Fibroblast of the aortic adventitia (primary cell): ENCODE measurements around the gene OSM. TPM values are rescaled to one million over a fixed set of nuclear protein-coding genes. Genes with fewer than 3 reads are reported as not detected.

Source experiments
- DNase-seq: peaks from one replicate; pipeline ENCODE4 v3.0.0-alpha.2; 2010; ENCODE audit warnings: low read depth
- H3K4me3 ChIP-seq: 2 replicates; pipeline ENCODE4 v1.5.1; 2011; ENCODE audit warnings: low read depth, mild to moderate bottlenecking, control low read depth, low read length, moderate library complexity
- total RNA-seq: library from RNA; depleted of rRNA; stranded (reverse); fragments of >200 nt; gene quantifications from 2 replicates; pipeline ENCODE4 v1.2.3, GENCODE V29; 2012; ENCODE audit warnings: low replicate concordance
- TF ChIP-seq, protein P1 (sequence below): IDR thresholded peaks from 2 replicates; pipeline ENCODE4 v1.5.1; 2011; ENCODE audit warnings: mild to moderate bottlenecking, low read length, control low read depth, inconsistent platforms; ENCODE audit not compliant: insufficient read depth

Gene OSM
- total RNA-seq, 1 donor = not detected

DNA sequence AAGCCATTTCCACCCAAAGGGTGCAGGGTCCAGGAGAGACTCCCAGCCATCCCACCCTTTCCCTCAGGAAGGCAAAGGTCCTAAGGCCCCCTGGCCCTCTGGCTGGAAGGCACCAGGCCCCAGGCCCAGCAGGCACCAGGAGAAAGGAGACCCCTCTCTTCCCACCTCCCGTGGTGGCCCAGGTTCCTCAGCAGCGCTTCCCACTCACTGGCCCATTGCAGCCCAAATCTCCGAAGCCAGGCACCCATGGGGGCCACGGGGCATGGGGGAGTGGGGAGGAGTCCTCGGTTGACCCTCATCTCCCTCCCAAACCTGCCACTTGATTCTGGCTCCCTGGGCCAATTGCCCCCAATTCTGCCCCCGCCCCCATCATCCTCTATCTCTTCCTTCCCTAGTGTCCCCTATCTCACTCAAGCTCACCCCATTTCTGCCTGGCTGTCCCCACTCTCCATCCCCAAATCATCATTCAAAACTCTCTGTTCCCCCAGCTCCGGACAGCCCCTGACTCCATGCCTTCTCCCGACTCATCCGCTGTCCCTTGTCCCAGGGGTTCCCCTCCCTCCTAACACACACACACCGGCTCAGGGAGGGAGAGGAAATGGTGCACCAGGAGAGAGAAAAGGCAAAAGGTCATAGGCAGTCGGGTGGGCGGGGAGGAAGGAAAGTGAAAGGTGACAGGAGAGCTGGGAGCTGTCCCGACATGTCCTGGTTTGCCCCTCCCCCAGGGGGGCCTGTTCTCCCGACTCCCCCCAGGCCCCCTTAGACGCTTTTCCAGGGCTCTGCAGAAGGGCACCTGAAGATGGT, 21.3 kb downstream of the OSM start:
- TF ChIP-seq, protein P1, sequence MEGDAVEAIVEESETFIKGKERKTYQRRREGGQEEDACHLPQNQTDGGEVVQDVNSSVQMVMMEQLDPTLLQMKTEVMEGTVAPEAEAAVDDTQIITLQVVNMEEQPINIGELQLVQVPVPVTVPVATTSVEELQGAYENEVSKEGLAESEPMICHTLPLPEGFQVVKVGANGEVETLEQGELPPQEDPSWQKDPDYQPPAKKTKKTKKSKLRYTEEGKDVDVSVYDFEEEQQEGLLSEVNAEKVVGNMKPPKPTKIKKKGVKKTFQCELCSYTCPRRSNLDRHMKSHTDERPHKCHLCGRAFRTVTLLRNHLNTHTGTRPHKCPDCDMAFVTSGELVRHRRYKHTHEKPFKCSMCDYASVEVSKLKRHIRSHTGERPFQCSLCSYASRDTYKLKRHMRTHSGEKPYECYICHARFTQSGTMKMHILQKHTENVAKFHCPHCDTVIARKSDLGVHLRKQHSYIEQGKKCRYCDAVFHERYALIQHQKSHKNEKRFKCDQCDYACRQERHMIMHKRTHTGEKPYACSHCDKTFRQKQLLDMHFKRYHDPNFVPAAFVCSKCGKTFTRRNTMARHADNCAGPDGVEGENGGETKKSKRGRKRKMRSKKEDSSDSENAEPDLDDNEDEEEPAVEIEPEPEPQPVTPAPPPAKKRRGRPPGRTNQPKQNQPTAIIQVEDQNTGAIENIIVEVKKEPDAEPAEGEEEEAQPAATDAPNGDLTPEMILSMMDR = no peak
- no peak for DNase-seq
- H3K4me3 ChIP-seq = peak overlapping the region; percentile 78

DNA sequence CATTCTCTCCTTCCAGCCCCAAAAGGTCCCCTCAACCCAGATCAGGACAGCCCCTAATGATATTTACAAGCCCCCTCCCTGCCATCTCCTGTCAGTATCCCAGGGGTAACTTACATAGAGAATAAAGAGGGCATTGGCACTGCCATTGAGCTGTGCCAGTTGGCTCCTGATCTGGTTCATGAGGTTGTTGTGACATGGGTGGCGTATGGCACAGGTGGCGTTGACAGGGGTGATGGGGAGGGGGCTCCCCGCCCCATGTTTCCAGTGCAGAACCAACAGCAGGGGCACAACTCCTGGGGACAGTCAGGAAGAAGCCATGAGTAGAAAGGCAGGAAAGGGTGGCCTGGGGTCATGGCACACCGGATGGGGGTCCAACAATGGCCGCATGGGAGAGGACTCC, 22.0 kb downstream of the OSM start:
- peak overlapping the region; percentile 78 for H3K4me3 ChIP-seq
- DNase-seq = no peak
- TF ChIP-seq, protein P1 = no peak

DNA sequence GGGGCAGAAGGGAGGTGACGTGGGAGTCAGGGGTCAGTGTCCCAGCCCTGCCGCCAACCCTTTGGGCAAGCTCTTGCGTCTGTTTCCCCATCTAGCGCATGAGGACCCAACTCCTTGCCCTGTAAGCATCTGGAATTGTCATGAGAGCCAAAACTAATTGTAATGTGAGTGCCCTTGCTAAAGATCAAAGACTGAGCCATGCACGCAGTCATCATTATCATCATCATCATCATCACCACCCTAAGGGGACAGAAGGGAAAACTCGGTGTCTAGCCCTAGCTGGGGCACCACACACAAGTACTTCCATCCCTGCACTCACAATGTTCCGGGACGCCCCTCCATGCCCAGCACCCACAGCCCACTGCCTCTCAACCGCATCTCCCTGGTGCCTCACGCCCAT, 22.6 kb downstream of the OSM start:
- TF ChIP-seq, protein P1 = no peak
- no peak for DNase-seq
- no peak overlapping the region for H3K4me3 ChIP-seq

DNA sequence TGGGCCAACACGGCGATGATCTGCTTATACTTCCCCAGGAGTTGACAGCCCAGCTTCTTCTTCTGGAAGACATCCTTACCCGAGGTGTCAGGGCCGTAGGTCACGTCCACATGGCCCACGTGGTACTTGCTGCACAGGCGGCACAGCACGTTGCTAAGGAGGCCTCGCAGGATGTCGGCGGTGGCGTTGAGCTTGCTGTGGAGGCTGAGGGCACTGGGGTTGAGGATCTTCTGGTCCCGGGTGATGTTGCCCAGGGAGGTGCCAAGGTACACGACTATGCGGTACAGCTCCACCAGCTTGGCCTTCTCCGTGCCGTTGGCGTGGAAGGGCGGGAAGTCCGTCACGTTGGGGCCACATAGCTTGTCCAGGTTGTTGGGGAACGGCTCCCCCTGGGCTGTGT, 23.0 kb downstream of the OSM start:
- H3K4me3 ChIP-seq = no peak overlapping the region
- TF ChIP-seq, protein P1 = no peak
- DNase-seq = no peak

DNA sequence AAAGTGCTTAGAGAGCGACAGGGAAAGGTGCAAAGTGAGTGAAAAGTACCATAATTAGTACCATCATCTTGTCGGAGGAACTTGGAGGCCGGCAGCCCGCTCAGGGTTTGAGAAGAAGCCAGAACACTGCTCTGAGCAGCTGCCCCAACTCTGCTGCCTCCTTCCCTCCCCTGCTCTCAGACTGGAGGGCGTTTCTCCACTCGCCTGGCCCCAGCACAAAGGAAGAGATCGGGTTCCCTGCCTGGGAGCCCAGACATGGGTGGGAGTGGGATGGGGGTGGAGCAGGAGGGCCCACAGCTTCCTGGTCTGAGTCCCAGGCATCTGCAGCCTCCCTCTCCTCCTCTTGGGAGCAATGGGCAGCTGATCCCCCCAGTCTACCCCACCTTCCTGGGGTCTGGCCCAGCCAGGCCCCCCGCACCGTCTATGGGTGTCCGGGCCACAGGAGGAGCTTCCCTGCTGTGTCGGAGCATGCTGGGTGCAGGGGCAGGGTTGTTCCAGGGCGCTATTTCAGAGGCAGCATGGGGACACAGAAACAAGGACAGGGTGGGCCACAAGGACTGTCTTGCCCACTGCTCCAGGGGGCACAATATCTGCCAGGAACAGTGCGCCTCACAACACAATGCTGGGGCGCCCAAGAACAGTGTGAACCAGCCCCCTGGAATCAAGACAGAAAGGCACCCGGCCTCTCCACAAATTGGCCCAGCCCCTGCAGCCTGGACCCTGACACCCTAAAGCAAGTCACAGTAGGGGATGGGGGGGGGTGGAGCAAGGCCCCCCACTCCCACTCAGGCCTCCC, 24.9 kb downstream of the OSM start:
- H3K4me3 ChIP-seq = no peak overlapping the region
- TF ChIP-seq, protein P1 = no peak
- peak; percentile 51 for DNase-seq

DNA sequence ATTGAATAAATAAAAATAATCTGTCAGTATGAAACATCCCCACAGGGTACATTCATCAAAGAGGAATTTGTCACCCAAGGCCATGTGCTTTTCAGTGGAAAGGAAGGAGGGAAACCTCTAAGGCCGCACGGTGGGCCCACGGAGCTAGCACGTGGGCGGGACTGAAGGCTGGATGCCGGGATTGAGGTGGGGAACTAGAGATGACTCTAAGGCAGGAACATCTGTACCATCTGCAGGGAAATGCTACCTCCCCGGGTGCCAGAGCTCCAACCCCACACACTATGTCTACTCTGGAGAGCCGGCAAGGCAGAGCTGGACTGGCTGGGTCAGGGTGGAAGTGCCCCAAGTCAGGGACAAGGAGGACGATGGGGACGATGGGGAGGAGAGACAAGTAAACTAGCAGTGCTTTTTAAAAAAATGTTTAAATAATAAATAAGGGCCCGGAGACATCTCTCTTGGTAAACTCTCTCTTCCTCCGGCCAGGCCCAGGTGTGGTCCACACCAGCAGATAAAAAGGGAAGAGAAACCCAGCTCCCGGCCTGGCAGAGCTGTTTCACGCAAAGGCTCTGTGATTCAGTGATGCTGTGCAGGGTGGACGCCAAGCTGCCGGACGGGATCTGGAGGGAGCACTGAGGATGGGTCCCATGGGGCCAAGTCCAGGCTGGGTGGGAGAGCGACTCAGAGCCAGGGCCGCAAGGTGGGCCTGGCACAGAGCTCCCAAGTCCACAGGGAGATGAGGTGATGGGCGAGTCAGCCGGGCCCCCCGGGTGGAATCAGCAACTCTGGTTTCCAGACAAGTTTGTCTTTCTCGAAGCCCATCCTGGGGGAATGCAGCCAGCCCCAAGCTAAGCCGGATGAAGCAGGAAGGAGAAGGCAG, 25.9 kb downstream of the OSM start:
- TF ChIP-seq, protein P1 = no peak
- no peak overlapping the region for H3K4me3 ChIP-seq
- no peak for DNase-seq
